ENCODE measurements around the gene METTL8. TPM values are rescaled to one million over a fixed set of nuclear protein-coding genes. Genes with fewer than 3 reads are reported as not detected.

The METTL8 gene
- total RNA-seq, 2 experiments from 2014 or later, result 32.9 to 34.5 TPM

GRCh38 chr2:171330155-171330956, 103.4 kb downstream of the METTL8 start:
- H3K9me3 Mint-ChIP-seq, result peaks cover 2% of the 10 kb centered on the region
- DNase-seq, result no peak
- no peak overlapping the region for H3K4me3 Mint-ChIP-seq
- CTCF ChIA-PET, result no interaction called here
- intact Hi-C loops (cut with micrococcal nuclease), result no loop called here
- no peaks in the 10 kb centered on the region for H3K27me3 Mint-ChIP-seq (ENCODE audit: low read depth)
- peaks cover 20% of the 10 kb centered on the region for H3K36me3 Mint-ChIP-seq (ENCODE audit: low read depth)
- H3K27ac Mint-ChIP-seq, result no peak overlapping the region
- H3K4me1 Mint-ChIP-seq (ENCODE audit: low read depth), result peaks cover 29% of the 10 kb centered on the region

DNA sequence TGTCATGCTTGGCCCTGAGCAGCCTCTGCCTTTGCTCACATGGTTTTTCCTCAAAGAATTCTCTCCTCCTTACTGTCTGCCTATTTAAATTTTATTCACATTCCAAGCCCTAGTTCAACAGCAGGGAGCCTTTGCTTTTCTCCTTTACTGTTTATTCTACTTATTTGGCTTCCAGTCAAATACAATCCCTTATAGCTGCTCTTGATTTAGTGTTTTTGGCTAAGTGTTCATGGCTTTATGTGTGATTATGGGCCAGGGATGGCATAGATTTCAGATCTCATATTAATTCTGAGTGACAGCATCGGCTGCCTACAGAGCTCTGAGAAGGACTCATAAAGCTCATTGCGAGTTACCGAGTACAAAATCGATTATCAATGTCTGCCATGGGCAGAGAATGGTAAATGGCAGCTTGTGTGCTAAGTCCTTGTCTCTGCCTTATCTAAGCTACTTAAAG, 106.7 kb downstream of the METTL8 start:
- Mint-ChIP-seq H3K27ac (peak overlapping the region; percentile 32), H3K36me3 (ENCODE audit: low read depth) (peaks cover 32% of the 10 kb centered on the region), H3K27me3 (ENCODE audit: low read depth) (no peaks in the 10 kb centered on the region), H3K4me3 (no peak overlapping the region), H3K4me1 (ENCODE audit: low read depth) (peaks cover 34% of the 10 kb centered on the region), H3K9me3 (peaks cover 2% of the 10 kb centered on the region)
- CTCF ChIA-PET, result interaction anchor here (0.7 to 1.6 kb wide), 3 partner anchors 9 to 89 kb away, joined by 3 to 7 read pairs (median 3); no protein-coding TSS in a partner anchor
- intact Hi-C loops (cut with micrococcal nuclease), result no loop called here
- DNase-seq, result no peak

GRCh38 chr2:171325886-171326585, 107.8 kb downstream of the METTL8 start:
- DNase-seq, result no peak
- Mint-ChIP-seq H3K4me1 (ENCODE audit: low read depth) (peaks cover 41% of the 10 kb centered on the region), H3K36me3 (ENCODE audit: low read depth) (peaks cover 38% of the 10 kb centered on the region), H3K27me3 (ENCODE audit: low read depth) (no peaks in the 10 kb centered on the region), H3K4me3 (no peak overlapping the region), H3K27ac (peak overlapping the region; percentile 32), H3K9me3 (peaks cover 2% of the 10 kb centered on the region)
- CTCF ChIA-PET, result interaction anchor here (1.5 to 1.6 kb wide), 2 partner anchors 90 to 353 kb away, joined by 3 to 7 read pairs; no protein-coding TSS in a partner anchor
- intact Hi-C loops (cut with micrococcal nuclease), result loop anchor here (1.0 kb wide), 1 partner anchor 66 kb away; no protein-coding TSS in a partner anchor

DNA sequence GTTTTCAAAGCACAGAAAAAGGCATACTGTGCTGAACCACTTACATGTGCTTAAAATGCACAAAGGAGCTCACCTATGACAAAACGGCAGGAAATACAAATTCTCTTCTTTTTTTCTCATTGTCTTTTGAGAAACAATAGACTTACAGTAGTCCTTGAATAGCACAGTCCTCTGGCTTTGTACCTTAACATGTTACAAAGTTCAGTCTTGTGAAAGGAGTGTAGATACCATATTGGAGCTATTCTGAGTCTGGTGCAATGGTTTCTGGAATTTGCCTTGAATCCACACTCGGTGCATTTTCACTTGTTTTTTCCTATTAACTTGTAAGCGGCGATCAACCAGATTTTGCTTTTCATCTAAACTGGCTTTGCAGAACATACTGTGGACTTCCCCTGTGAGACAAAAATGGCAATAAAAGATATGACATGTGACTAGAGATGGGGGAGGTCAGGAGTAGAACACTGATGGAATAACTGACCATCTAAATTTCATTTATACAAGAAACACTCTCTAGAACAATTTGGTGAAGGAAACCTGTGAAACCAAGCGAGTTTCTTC, 109.7 kb downstream of the METTL8 start:
- H3K4me3 Mint-ChIP-seq, result no peak overlapping the region
- intact Hi-C loops (cut with micrococcal nuclease), result no loop called here
- peaks cover 60% of the 10 kb centered on the region for H3K4me1 Mint-ChIP-seq (ENCODE audit: low read depth)
- peaks cover 37% of the 10 kb centered on the region for H3K36me3 Mint-ChIP-seq (ENCODE audit: low read depth)
- H3K27me3 Mint-ChIP-seq (ENCODE audit: low read depth), result no peaks in the 10 kb centered on the region
- no peak for DNase-seq
- H3K27ac Mint-ChIP-seq, result no peak overlapping the region
- H3K9me3 Mint-ChIP-seq, result peaks cover 2% of the 10 kb centered on the region
- CTCF ChIA-PET, result no interaction called here

GRCh38 chr2:171322928-171323327, 110.9 kb downstream of the METTL8 start:
- no peak for DNase-seq
- intact Hi-C loops (cut with micrococcal nuclease), result no loop called here
- H3K27me3 Mint-ChIP-seq (ENCODE audit: low read depth), result no peaks in the 10 kb centered on the region
- peaks cover under 1% of the 10 kb centered on the region for H3K9me3 Mint-ChIP-seq
- peaks cover 34% of the 10 kb centered on the region for H3K36me3 Mint-ChIP-seq (ENCODE audit: low read depth)
- H3K4me1 Mint-ChIP-seq (ENCODE audit: low read depth), result peaks cover 68% of the 10 kb centered on the region
- no peak overlapping the region for H3K4me3 Mint-ChIP-seq
- CTCF ChIA-PET, result interaction anchor here (0.6 to 0.8 kb wide), 2 partner anchors 83 to 652 kb away, joined by 3 read pairs; no protein-coding TSS in a partner anchor
- no peak overlapping the region for H3K27ac Mint-ChIP-seq

DNA sequence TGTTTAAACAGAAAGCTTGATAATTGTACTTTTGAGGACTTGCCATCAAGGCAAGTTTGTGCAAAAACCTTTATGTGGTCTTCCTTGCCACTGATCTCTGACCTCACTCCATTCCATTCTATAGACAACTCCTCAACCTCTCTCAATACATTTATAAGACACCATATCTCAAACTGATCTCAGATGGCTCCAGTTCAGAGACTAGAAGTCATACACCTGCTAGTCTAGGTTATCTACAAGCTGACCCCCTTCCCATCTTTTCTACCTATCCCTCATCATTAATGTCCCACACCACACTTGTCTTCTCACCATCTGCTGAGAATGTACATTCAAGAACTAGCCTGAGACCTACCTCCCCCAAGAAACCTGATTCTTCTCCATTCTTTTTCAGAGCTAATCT, 113.1 kb downstream of the METTL8 start:
- Mint-ChIP-seq H3K27ac (peak overlapping the region; percentile 99), H3K4me1 (ENCODE audit: low read depth) (peaks cover 59% of the 10 kb centered on the region), H3K27me3 (ENCODE audit: low read depth) (no peaks in the 10 kb centered on the region), H3K36me3 (ENCODE audit: low read depth) (peaks cover 31% of the 10 kb centered on the region), H3K9me3 (no peaks in the 10 kb centered on the region), H3K4me3 (no peak overlapping the region)
- intact Hi-C loops (cut with micrococcal nuclease), result no loop called here
- DNase-seq, result no peak
- CTCF ChIA-PET, result interaction anchor here (0.6 kb wide), 2 partner anchors 8 to 64 kb away, joined by 3 read pairs; no protein-coding TSS in a partner anchor

GRCh38 chr2:171320208-171320621, 113.6 kb downstream of the METTL8 start:
- H3K4me3 Mint-ChIP-seq, result no peak overlapping the region
- no peak for DNase-seq
- H3K4me1 Mint-ChIP-seq (ENCODE audit: low read depth), result peaks cover 55% of the 10 kb centered on the region
- CTCF ChIA-PET, result interaction anchor here (0.6 to 1.4 kb wide), 3 partner anchors 9 to 112 kb away, joined by 3 read pairs; no protein-coding TSS in a partner anchor
- intact Hi-C loops (cut with micrococcal nuclease), result no loop called here
- peak overlapping the region; percentile 99 for H3K27ac Mint-ChIP-seq
- H3K27me3 Mint-ChIP-seq (ENCODE audit: low read depth), result no peaks in the 10 kb centered on the region
- H3K9me3 Mint-ChIP-seq, result no peaks in the 10 kb centered on the region
- H3K36me3 Mint-ChIP-seq (ENCODE audit: low read depth), result peaks cover 30% of the 10 kb centered on the region

GRCh38 chr2:171319164-171319810, 114.5 kb downstream of the METTL8 start:
- peak overlapping the region; percentile 99 for H3K27ac Mint-ChIP-seq
- H3K9me3 Mint-ChIP-seq, result no peaks in the 10 kb centered on the region
- intact Hi-C loops (cut with micrococcal nuclease), result loop anchor here (1.0 to 10.0 kb wide), 21 partner anchors 28 to 1116 kb away; partner anchors contain the start of genes DCAF17 and GORASP2
- H3K27me3 Mint-ChIP-seq (ENCODE audit: low read depth), result no peaks in the 10 kb centered on the region
- H3K36me3 Mint-ChIP-seq (ENCODE audit: low read depth), result peaks cover 33% of the 10 kb centered on the region
- peak overlapping the region; percentile 55 for H3K4me3 Mint-ChIP-seq
- DNase-seq, result peak; percentile 85
- CTCF ChIA-PET, result interaction anchor here (0.6 to 1.8 kb wide), 8 partner anchors 28 to 184 kb away, joined by 3 to 9 read pairs (median 3); no protein-coding TSS in a partner anchor
- peaks cover 54% of the 10 kb centered on the region for H3K4me1 Mint-ChIP-seq (ENCODE audit: low read depth)

DNA sequence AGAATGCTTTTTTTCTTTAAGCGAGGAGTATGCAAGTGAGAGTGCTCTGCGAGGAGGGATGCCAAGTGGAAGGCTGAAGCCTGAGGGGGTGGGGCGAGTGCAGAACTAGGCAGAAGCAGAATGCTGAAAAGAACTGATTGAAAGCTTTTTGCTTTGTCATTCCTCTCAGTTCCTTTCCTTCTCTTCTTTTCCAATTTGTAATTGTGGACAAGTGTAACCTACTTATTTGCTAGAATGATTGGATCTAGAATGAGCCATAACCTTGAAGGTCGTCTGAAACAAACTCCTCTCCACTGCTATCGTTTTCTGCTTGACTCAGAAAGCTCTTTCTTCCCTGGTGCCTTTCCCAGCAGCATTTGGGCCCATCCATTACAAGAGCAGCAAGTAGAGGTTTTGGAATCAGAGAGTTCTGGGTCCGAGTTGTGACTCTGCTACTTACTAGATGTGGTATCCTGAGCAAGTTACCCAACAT, 115.3 kb downstream of the METTL8 start:
- peaks cover 30% of the 10 kb centered on the region for H3K36me3 Mint-ChIP-seq (ENCODE audit: low read depth)
- peak; percentile 38 for DNase-seq
- no peaks in the 10 kb centered on the region for H3K27me3 Mint-ChIP-seq (ENCODE audit: low read depth)
- H3K27ac Mint-ChIP-seq, result peak overlapping the region; percentile 99
- intact Hi-C loops (cut with micrococcal nuclease), result loop anchor here (2.0 to 10.0 kb wide), 3 partner anchors 779 to 1116 kb away; no protein-coding TSS in a partner anchor
- H3K9me3 Mint-ChIP-seq, result no peaks in the 10 kb centered on the region
- H3K4me3 Mint-ChIP-seq, result no peak overlapping the region
- CTCF ChIA-PET, result interaction anchor here (0.5 to 1.8 kb wide), 9 partner anchors 9 to 390 kb away, joined by 3 to 9 read pairs (median 3); partner anchors contain the start of gene GORASP2
- H3K4me1 Mint-ChIP-seq (ENCODE audit: low read depth), result peaks cover 52% of the 10 kb centered on the region

DNA sequence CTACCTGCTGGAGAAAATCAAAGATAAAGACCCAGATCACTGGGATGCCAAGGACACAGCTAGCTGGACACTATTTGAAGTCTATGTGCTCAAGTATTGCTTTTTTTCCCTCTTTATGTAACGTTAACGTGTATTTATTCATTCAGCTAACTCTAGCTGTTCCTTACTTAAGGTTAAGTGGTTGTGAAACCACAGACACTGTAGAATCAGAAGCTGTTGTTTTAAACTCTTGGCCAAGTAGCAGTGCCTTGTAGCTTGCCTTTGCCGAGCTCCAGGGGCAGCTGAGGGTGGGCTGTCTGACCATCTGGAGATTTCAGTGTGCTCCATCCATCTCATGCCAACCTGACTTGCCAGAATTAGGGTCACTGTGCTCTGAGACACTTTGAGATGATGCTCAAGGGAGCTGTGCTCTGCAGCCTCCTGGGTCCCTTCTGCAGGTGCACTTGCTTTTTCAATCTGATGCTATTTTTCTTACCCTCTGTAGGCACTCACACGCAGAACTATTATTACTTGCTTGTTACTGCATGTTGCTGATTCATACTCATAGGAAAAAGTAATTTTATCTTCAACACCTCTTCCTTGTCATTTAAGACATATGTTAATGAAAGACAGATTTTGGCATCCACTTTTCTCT, 116.2 kb downstream of the METTL8 start:
- CTCF ChIA-PET, result interaction anchor here (0.7 to 1.8 kb wide), 7 partner anchors 22 to 389 kb away, joined by 3 to 9 read pairs (median 4); partner anchors contain the start of gene GORASP2
- Mint-ChIP-seq H3K27me3 (ENCODE audit: low read depth) (no peaks in the 10 kb centered on the region), H3K9me3 (no peaks in the 10 kb centered on the region), H3K4me1 (ENCODE audit: low read depth) (peaks cover 52% of the 10 kb centered on the region), H3K4me3 (no peak overlapping the region), H3K27ac (peak overlapping the region; percentile 99), H3K36me3 (ENCODE audit: low read depth) (peaks cover 24% of the 10 kb centered on the region)
- intact Hi-C loops (cut with micrococcal nuclease), result loop anchor here (2.0 to 10.0 kb wide), 3 partner anchors 780 to 1117 kb away; no protein-coding TSS in a partner anchor
- DNase-seq, result peak; percentile 47
